Pancreas (tissue), 10 donors: ENCODE results near the gene KRTAP10-2. TPM values are rescaled to one million over a fixed set of nuclear protein-coding genes. Genes with fewer than 3 reads are reported as not detected.
A peak's percentile ranks its signal among the peaks of the same experiment; 100 is the strongest.
"Not testable (repeated sequence)": the region's sequence is repeated elsewhere in the genome, so short reads cannot be mapped to it uniquely, and the experiment has no call there.

ENCODE experiments used
- ATAC-seq, 4 donors: fragments of 200-7000 bp; cut with Tn5 transposase; one replicate each; pipeline versions ENCODE4 v1.8.0 to v1.9.1; 2020; ENCODE audit warnings: mild to moderate bottlenecking in 4 of 4, moderate library complexity in 4 of 4
- DNase-seq, 6 donors: peaks; one replicate each; pipeline ENCODE4 v3.0.0-alpha.2; 2020
- FAIRE-seq: peaks from 2 replicates; lab custom pipeline; 2012; peaks lifted over from hg19 to GRCh38; lab: Jason Lieb, UNC
- H3K27ac ChIP-seq, 4 donors: fragments of 200-600 bp; sonication (generic); 1 replicate in 3 of 4; 2 replicates in 1 of 4; pipeline versions ENCODE4 v1.5.0 to v1.8.0; 2020
- H3K27me3 ChIP-seq, 4 donors: fragments of 200-600 bp; one replicate each; pipeline ENCODE4 v1.8.0; 2021
- H3K36me3 ChIP-seq, 3 donors: fragments of 200-600 bp; sonication (generic) in 1 of 3; one replicate each; pipeline versions ENCODE4 v1.5.0 to v1.8.0; 2020 to 2021
- H3K4me1 ChIP-seq, 3 donors: fragments of 200-600 bp; one replicate each; pipeline ENCODE4 v1.8.0; 2021
- H3K4me3 ChIP-seq, 4 donors: fragments of 200-600 bp; sonication (generic) in 2 of 4; one replicate each; pipeline versions ENCODE4 v1.5.0 to v1.8.0; 2020 to 2021
- H3K9me3 ChIP-seq, 4 donors: fragments of 200-600 bp; one replicate each; pipeline ENCODE4 v1.8.0; 2021
- CTCF ChIP-seq, 4 donors: fragments of 200-600 bp; sonication (generic) in 3 of 4; IDR thresholded peaks; one replicate each; pipeline versions ENCODE4 v1.5.0 to v1.8.0; 2021; ENCODE audit warnings: antibody characterized with exemption in 4 of 4
- WGBS, 2 donors: extraction: QIAGEN DNeasy Blood & Tissue Kit; methylation state at CpG; one replicate each; pipeline ENCODE4 v1.1.7; 2013; 5-methylcytosine and 5-hydroxymethylcytosine counted together
- intact Hi-C, 3 donors: fragments of 100-400 bp; cut with DNase I; formaldehyde crosslinking; loops; one replicate each; pipeline versions ENCODE4 v1.11.1 to v1.14.2; 2022
- polyA plus RNA-seq, 2 donors: library from polyadenylated mRNA; stranded (reverse); fragments of 200-250 nt; gene quantifications; one replicate each; pipeline ENCODE4 v1.2.3, GENCODE V29; 2013
- total RNA-seq, 6 donors: library from RNA; stranded (reverse); fragmentation: NEBNext Ultra II Directional in 4 of 6; extraction: Animal tissue kit (Norgen Biotek cat#: 25700) in 4 of 6; gene quantifications; one replicate each; pipeline versions ENCODE4 v1.2.1 to v1.2.4, GENCODE V29; 2021 to 2023
- donor health status: healthy with polysubstance abuse.
- donor health status: DM: no; HTN: no; CAD: no; lungs with moderate emphysema.
- donor health status: DM: no; HTN: no; CAD: no.
- donor health status: control.
- donor health status: control.
- donor health status: Bipolar disorder and iron deficiency.
- donor health status: DM: yes; HTN: yes; CAD: no.
- donor health status: DM: no; HTN: no; CAD: no.
- donor health status: DM: no; HTN: no; CAD: no.
- donor health status: DM: yes; HTN: yes; CAD: no.

KRTAP10-2 gene
- total and polyA plus RNA-seq, 8 donors = not detected

- Histone ChIP-seq H3K27ac (no peak overlapping the region), H3K9me3 (no peaks in the 10 kb centered on the region), H3K4me1 (no peaks in the 10 kb centered on the region), H3K27me3 (no peaks in the 10 kb centered on the region), H3K36me3 (no peaks in the 10 kb centered on the region), H3K4me3 (no peak overlapping the region)
- no peak for TF ChIP-seq CTCF (IDR thresholded peaks at IDR 0.05)
- intact Hi-C loops = no loop called here
- 0 to 44% methylated on average over 1 of the region's 1 CpG for WGBS, 2 donors
- ATAC-seq (no peak), DNase-seq (no peak), FAIRE-seq (no peak)
Measured at GRCh38 chr21:44564886-44565598, 13.7 kb upstream of the KRTAP10-2 start.

GRCh38 chr21:44564099-44564498 is 12.8 kb upstream of the KRTAP10-2 start:
- Histone ChIP-seq H3K27ac (no peak overlapping the region), H3K27me3 (no peaks in the 10 kb centered on the region), H3K36me3 (no peaks in the 10 kb centered on the region), H3K4me1 (no peaks in the 10 kb centered on the region), H3K9me3 (no peaks in the 10 kb centered on the region), H3K4me3 (no peak overlapping the region)
- DNase-seq (no peak), FAIRE-seq (no peak), ATAC-seq (no peak)
- 43 to 57% methylated on average over 1 of the region's 1 CpG for WGBS, 2 donors
- intact Hi-C loops = no loop called here
- no peak for TF ChIP-seq CTCF (IDR thresholded peaks at IDR 0.05)

GRCh38 chr21:44558695-44559094 is 7.4 kb upstream of the KRTAP10-2 start, which contains the start of gene KRTAP10-3:
KRTAP10-3 (minus strand) TSS chr21:44558795; CDS start chr21:44558715, 80 bp downstream.
- no peak within 1 kb of the TSS for H3K27ac ChIP-seq
- no peak for ATAC-seq
- H3K4me1 ChIP-seq = no peaks in the 10 kb centered on the region
- no peak within 1 kb of the TSS for H3K4me3 ChIP-seq
- peaks cover 0 to 15% (median 0%) of the 10 kb centered on the region in 4 donors for H3K27me3 ChIP-seq
- TF ChIP-seq CTCF (IDR thresholded peaks at IDR 0.05) = no peak
- intact Hi-C loops = no loop called here
- no peaks in the 10 kb centered on the region for H3K9me3 ChIP-seq
- no peak for DNase-seq
- WGBS, 2 donors = 53 to 59% methylated on average over 5 of the region's 5 CpGs
- no peak for FAIRE-seq
- no peaks in the 10 kb centered on the region for H3K36me3 ChIP-seq

GRCh38 chr21:44558329-44558675 is 7.0 kb upstream of the KRTAP10-2 start:
- peaks cover 0 to 15% (median 0%) of the 10 kb centered on the region in 4 donors for H3K27me3 ChIP-seq
- ATAC-seq, H3K27ac ChIP-seq, H3K4me3 ChIP-seq, H3K4me1 ChIP-seq, FAIRE-seq, intact Hi-C loops, H3K36me3 ChIP-seq, H3K9me3 ChIP-seq: not testable (repeated sequence)
- 51 to 70% methylated on average over 6 to 10 of the region's 10 CpGs for WGBS, 2 donors
- DNase-seq = peak in 1 of 6 donors; percentile 38

GRCh38 chr21:44557491-44558328 is 6.4 kb upstream of the KRTAP10-2 start:
- no peak for ATAC-seq
- Histone ChIP-seq H3K4me1 (no peaks in the 10 kb centered on the region), H3K36me3 (no peaks in the 10 kb centered on the region), H3K4me3 (no peak overlapping the region), H3K27ac (no peak overlapping the region), H3K27me3 (peaks cover 0 to 15% (median 0%) of the 10 kb centered on the region in 4 donors), H3K9me3 (no peaks in the 10 kb centered on the region)
- TF ChIP-seq CTCF (IDR thresholded peaks at IDR 0.05) = no peak
- WGBS, 2 donors = 29 to 39% methylated on average over 30 of the region's 30 CpGs
- peak in 1 of 6 donors; percentile 57 for DNase-seq
- no peak for FAIRE-seq
- intact Hi-C loops = no loop called here
